Retinal pigment epithelial cell (primary cell): ENCODE data around the gene CFAP100.

Experiments
- DNase-seq: peaks from one replicate; pipeline ENCODE4 v3.0.0-alpha.2; 2010; ENCODE audit warnings: low read depth
- H3K4me3 ChIP-seq: 2 replicates; pipeline ENCODE4 v1.5.1; 2011; ENCODE audit warnings: mild to moderate bottlenecking, low read length, control low read depth, moderate library complexity
- TF ChIP-seq, protein P1 (sequence below): conservative IDR thresholded peaks from 2 replicates; pipeline ENCODE4 v1.5.1; 2011; ENCODE audit warnings: low read depth, low read length, control low read depth, inconsistent platforms

CFAP100 gene

DNA sequence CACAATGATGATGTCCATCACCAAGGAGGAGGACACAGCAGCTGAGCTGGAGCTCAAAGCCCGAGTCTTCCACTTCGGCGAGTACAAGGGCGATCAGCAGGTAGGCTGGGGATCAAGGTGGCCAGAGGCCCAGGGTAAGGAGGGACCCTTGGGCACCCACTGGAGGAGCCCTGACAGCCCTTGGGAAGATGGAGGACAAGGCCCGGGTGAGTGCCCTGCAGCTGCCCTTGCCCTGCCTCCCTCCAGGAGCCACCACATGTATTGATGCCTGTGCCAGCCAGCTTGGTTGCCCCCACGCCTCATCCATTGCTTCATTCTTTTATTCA, 38.4 kb downstream of the CFAP100 start:
- TF ChIP-seq, protein P1, sequence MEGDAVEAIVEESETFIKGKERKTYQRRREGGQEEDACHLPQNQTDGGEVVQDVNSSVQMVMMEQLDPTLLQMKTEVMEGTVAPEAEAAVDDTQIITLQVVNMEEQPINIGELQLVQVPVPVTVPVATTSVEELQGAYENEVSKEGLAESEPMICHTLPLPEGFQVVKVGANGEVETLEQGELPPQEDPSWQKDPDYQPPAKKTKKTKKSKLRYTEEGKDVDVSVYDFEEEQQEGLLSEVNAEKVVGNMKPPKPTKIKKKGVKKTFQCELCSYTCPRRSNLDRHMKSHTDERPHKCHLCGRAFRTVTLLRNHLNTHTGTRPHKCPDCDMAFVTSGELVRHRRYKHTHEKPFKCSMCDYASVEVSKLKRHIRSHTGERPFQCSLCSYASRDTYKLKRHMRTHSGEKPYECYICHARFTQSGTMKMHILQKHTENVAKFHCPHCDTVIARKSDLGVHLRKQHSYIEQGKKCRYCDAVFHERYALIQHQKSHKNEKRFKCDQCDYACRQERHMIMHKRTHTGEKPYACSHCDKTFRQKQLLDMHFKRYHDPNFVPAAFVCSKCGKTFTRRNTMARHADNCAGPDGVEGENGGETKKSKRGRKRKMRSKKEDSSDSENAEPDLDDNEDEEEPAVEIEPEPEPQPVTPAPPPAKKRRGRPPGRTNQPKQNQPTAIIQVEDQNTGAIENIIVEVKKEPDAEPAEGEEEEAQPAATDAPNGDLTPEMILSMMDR, result no peak

DNA sequence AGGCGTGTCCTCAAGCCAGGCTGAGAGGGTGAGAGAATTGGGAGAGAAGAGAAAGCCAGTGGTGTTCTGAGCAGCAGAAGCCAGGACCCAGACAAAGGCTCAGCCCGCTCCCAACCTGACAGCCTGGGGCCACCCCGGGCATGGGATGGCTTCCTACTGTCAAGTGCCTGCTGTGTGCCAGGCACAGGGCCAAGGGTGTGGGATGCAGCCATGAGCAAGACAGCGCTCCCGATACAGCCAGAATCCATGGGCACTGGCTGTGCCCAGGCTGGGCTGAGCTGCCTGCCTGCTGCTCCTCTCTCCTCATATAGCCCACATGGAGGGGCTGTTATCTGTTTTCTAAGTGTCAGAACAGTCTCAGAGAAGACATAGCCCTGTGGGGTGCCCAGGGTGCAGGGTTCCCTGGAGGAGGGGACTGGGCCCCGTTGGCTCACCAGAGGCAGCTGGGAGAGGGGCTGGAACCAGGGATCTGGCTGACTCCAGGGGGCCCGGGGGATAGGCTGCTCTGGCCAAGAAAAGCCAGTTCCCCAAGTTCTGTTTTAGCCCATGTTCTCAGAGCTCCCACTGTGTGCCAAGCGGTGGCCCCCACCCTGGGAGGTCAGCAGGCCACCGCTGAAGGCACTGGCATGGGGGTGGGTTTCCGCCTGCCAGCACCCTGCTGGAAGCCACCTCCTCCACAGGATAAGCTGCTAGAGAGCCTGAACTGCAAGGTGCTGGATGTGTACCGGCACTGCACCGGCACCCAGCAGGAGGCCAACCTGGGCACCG, 39.0 kb downstream of the CFAP100 start:
- no peak for DNase-seq

More for the DNA sequence above, 38.4 kb downstream of the CFAP100 start:
- DNase-seq, result no peak
- H3K4me3 ChIP-seq, result no peak overlapping the region

DNA sequence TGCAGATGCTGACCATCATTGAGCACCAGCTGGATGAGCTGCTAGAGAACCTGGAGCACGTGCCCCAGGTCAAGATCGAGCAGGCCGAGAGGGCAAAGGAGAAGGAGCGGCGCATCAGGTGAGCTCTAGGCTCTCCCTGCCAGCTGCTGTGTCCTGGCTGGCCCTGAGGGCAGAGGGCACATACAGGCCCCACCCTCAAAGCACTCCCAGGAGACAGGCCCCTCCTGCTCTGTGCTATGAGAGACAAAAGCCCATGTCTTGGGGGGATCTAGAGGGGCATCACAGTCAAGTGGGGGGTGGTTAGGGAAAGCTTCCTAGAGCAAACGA, 39.5 kb downstream of the CFAP100 start:
- TF ChIP-seq, protein P1, result no peak

More for the DNA sequence above, 39.0 kb downstream of the CFAP100 start:
- no peak overlapping the region for H3K4me3 ChIP-seq
- TF ChIP-seq, protein P1, result no peak

DNA sequence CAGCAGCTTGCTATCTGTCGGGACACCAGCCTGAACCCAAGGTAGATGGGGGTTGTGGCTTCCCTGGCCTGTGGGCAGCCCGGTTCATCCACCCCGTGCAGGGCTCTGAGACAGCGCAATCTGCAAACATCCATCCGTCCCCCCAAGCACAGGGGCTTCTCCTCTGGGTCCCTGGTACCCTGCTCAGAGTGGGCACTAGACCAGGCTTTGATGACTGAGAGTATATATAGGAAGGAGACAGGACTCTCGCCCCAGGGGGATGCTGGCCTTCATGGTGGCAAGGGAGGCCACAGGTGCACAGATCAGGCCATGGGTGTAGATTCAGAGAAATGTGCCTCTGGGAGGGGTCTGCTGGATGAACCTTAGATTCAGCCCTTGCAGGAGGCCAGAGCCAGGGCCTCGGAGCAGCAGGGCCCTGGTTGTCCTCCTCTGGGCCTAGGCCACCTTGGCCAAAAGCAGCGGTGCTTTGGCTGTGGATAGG, 40.3 kb downstream of the CFAP100 start:
- DNase-seq, result no peak
- H3K4me3 ChIP-seq, result no peak overlapping the region
- TF ChIP-seq, protein P1, result no peak

More for the DNA sequence above, 39.5 kb downstream of the CFAP100 start:
- no peak overlapping the region for H3K4me3 ChIP-seq
- no peak for DNase-seq

DNA sequence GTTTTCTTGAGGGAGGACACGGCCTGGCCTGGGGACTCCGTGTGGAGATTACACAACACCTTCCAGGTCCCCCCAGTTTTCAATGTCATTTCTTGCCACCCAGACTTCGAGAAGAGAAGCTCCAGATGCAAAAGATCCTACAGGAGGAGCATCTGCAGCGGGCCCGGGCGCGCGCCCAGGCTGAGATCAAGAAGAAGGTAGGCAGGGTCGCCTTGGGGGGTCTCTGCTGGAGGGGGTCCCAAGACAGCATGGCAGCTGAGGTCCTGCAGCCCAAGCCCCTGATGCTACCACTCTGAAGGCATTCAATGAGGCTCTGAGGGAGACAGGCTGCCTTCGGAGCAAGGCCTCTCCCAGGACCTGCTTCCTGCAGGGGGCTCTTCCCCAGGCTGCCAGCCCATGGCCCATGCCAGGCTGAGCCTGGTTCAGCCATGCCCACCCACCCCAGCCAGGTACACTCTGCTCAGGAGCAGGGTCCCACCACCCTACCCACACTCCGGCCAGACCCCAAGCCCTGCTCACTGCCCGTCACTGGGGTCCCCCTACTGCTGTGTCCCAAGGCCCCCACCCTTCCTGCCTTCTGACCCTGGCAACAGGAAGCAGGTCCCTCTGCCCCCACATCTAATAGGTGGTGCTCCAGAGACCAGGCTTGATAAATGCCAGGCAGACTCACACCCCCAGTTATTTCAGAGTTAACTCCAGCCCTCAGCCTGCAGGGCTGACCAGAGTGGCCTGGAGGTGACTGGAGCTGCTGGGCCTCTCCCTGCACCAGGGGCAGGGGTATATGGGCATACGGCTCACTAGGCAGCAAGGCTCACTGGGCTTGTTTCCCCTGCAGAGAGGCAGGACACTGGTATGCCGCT, 41.0 kb downstream of the CFAP100 start:
- TF ChIP-seq, protein P1, result no peak
- no peak for DNase-seq
- H3K4me3 ChIP-seq, result no peak overlapping the region

DNA sequence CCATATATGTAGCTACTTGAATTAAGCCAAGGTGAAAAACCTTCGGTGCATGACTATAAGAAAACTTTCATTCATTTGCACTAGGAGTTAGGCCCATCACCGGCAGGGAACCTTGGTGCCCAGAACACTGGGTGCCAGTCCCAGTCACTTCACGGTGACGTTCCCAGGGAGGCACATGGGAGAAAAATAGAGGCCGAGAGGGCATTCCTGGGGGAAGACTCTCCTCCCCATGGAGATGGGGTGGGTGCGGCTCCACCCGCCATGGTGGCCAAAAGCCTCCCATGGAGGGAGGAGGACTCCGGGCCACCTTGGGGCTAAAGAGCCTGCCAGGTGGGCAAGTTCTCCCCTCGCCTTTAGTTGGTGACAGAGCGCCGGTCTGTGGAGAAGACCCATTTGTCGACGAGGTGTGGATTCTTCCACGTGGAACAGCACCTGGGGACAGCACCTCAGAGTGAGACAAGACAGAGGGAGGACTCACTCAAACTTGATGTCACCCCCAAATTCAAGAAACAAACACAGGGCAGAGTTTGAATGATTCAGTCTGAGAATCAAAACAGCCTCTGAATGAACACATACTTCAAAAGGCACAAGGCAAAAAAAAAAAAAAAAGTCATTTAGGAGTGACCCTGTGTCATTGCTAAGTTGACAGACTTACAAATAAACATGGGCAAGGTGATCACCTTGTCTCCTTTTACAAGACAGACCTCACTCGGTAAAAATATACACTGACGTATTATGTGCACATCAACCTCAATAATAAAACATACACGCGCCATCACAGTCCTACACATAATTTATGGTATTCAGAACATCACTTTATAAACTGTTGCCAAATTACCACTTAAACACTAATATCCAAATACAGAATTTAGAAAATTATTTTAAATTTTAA, 42.4 kb downstream of the CFAP100 start:
- DNase-seq, result no peak
- no peak overlapping the region for H3K4me3 ChIP-seq
- TF ChIP-seq, protein P1, result no peak
